HG02884 (cell line): ENCODE measurements around the gene MED13L.
"Not testable (repeated sequence)": the region's sequence is repeated elsewhere in the genome, so short reads cannot be mapped to it uniquely, and the experiment has no call there.

ENCODE experiments used
- ATAC-seq: cut with Tn5 transposase; IDR thresholded peaks from one replicate; pipeline ENCODE4 v1.9.1; 2021; ENCODE audit warnings: mild to moderate bottlenecking, moderate library complexity; ENCODE audit not compliant: unreplicated experiment

MED13L gene

DNA sequence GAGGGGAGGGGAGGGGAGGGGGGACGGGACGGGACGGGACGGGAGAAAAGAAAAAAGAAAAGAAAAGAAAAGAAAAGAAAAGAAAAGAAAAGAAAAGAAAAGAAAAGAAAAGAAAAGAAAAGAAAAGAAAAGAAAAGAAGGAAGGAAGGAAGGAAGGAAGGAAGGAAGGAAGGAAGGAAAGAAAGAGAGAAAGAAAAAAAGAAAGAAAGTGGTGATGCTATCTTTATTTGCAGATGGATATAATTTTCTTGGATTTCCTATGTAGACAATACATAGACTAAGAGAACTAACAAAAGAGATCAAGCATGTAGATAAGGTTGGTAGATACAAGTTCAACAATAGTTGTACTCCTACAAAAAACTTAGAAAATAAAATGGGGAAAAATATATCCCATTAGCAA, 245.9 kb downstream of the MED13L start:
- not testable (repeated sequence) for ATAC-seq

DNA sequence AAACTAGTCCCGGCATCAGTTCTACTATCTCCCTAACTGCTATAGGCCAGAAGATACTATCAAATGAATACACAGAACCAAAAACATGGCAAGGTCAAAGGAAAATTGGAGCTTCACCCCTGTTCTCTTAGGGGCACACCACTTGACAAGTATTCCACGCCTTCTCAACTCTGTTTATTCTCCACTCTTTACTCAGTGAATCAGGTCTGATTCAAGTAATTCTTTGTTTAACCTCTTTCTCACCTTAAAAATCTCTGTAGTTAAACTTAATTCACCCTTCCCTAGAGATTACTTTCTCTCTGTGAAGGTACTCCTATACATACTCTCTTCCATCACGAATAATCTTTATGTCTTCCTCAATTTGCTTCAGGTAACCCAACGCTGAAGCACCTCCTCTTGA, 248.9 kb downstream of the MED13L start:
- no peak for ATAC-seq

DNA sequence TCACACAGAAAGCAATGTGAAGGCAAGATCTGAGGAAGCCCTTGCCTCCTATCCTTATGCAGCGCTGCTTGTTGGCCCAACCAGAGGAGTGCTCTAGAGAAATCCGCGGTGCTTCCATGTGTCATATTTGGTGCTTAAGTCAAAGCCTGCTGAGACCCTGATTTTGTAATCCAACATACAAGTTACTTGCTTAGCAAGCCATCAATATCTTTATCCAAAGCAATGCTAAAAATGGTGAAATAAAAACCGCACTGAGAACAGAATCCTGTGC, 250.0 kb downstream of the MED13L start:
- no peak for ATAC-seq

DNA sequence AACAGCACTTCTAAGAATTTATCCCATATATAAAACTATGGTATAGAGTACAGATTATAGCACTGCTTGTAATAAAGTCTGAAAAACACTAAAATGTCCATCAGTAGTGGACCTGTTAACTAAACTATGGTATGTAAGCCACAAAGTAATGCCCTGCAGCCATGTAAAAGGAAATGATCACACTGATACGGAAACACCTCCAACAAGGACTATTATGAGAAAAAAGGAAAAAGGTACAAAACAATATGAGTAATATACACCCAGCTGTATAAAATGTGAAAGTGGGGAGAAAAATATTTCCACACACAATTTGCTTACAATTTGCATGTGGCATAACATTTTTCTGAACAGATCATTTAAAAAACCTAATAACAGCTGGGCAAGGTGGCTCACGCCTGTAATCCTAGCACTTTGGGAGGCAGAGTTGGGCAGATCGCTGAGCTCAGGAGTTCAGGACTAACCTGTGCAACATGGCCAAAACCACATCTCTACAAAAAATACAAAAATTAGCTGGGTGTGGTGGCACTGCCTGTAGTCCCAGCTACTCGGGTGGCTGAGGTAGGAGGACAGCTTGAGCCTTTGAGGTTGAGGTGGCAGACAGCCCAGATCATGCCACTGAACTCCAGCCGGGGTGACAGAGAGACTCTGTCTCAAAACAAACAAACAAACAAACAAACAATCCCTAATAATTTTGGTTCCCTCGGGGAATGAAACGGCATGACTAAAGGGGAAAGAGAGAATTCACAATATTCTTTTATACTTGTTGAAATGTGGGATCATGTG, 250.5 kb downstream of the MED13L start:
- no peak for ATAC-seq

DNA sequence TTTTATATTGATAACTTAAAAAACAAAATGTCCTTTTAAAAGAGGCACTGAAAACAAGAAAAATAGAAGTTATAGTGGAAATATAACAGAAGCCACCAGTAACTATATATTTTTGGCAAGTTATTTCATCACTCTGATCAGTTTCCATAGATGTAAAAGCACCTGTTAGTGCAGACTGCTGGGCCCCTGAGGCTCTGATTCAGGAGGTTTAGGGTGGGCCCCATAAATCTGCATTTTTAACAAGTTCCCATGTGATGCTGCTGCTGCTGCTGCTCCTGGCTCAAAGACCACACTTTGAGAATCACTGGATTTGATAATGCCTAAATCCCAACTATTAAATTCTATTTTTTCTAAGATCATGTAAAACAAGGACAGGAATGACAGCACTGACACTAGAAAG, 251.1 kb downstream of the MED13L start:
- no peak for ATAC-seq

DNA sequence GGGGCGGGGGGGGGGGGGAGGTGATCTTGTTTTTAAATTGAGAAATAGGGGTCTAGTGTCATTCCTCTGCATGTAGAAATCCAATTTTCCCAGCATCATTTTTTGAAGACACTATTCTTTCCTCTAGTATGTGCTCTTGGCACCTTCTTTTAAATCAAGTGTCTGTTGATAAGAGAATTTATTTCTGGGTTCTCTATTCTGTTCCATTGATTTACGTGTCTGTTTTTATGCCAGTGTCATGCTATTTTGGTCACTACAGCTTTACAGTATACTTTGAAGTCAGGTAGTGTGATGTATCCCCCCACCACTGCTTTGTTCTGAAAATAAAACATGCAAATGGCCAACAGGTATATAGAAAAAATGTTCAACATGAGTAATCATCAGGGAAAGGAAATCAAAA, 252.7 kb downstream of the MED13L start:
- no peak for ATAC-seq

DNA sequence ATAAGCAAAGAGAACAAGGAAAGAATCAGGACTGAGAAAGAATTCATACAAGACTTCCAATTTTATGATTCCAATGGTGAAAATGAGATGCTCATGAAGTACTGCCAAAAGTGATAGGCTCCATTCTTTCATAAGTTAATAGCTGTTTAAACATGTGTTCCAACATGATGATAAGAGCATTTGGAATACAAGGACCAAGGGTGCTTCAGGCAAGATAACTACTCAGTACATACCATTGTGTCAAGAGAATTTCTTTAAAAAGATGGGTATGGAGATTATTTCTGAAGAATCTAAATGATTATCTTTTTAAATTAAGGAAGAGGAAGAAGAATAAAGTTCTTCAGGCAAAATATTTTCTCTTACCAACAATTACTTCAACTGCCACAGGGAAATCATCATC, 258.1 kb downstream of the MED13L start:
- ATAC-seq = no peak

DNA sequence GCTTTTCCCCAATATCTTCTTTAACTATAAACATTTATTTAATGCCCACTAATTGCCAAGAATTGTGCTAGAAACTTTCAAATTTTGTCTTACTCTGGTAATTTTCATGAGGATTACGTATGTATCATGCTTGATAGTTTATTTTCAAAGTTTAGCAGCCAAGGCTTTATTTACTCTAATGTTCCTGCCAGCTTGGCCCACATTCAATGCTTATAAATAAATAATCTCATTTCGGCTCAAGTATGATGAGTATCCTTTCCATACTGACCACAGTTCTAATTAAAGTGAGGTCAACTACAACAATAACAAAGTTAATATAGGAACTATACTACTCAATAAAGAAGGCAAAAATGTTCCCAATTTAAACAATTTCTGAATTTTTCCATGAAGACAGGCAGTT, 259.2 kb downstream of the MED13L start:
- ATAC-seq = no peak

DNA sequence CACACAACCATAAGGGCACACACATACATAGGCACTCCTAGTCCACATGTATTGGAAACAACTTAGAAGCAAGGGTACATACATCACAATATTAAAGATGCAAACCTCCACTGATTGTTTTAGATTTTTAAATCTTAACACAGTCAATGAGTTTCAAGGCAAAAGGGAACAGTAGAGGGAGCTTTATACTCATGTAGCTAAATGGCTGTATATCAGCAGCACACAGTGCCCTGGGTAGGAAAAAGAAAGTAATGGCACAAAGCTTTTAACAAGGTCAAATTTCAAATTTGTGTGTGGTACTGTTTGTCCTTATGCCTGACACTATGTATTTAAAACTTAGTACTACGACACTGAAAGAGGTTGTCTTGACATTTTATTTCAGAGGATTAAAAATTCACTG, 262.0 kb downstream of the MED13L start:
- ATAC-seq = no peak

DNA sequence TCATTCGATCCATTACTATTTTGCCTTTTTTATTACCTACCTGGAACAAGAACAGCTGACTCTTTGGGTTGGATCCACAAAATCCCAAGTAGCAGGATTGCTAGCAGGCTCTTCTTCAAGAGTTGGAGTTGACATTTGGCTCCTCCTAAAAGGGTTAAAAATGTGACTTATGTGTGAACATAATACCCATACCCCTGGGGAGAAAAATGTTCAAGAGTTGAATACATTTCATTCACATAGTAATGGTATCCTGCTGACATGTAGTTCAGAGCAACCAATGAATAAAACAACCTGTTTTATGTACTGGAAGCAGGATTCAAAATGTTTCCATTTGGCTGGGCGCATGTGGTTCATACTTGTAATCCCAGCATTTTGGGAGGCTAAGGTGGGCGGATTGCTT, 264.7 kb downstream of the MED13L start:
- no peak for ATAC-seq

DNA sequence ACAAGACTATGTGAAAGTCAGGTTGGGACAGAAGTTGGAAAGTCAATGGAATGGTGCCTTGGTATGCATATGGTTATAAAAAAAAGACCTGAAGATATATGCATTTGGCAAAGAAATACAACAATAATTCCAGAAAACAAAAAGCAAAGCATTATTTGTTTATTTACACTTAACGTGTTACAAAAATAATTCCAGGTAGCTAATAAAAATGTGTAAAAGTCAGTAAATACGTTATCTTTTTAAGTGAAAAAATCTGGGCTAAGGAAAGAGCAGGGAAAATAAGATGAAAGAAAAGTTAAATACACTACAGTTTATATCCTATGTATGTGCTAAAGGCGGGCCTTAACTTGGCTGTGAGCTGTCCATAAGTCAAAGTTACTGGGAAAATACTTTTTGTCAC, 266.3 kb downstream of the MED13L start:
- no peak for ATAC-seq

DNA sequence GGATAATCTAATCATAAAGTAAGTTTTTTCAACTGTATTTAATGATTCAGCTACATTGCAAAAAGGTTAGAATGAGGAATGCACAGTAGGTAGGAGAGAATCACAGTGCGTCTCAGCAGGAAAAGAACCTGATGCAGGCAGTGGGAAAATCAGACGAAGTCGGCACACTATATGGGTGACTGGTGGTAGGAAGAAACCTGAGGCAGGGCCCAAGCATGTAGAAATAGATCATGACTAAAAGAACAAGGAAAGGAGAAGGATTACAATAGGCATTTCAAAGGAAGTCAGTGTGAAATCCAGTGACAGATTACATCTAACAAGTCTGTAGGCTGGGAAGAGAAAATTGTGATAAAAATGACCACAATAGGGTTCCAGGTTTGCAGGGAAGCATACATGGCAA, 267.0 kb downstream of the MED13L start:
- ATAC-seq = no peak

DNA sequence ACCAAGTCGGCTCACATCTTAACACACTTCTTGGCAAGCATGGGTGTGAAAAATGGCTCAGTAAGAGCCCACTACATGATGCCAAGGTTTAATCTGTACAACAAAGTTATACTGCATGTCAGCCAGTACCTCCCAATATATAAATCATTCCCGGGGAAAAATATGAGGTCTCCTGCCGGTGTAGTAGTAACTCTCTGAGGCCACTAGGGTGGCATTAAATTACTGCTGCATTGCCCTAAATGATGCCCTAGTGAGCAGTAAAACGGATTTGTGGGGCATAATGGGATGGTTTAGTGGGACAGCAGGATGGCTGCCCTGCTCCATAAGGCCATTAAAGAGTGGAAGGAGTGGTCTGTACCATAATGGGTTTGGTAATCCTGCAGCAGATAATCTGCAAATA, 267.7 kb downstream of the MED13L start:
- ATAC-seq = no peak

DNA sequence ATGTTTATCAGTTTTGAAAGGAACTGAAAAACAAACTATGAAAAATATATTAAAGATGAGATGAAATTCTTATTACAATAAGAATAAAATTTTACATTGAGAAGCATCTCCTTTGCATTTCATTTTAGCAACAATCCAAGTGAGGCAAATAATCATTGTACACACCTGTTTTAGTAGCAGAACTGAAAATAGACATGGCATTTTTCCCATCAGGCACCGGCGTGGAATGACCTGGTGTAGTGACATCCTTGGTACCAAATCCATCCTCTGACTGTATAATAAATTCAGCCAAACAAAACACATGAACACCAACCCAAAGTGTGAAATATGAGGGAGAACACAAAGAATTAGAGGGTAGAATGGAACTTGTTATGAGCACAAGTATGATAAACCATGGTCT, 271.4 kb downstream of the MED13L start:
- ATAC-seq = no peak

DNA sequence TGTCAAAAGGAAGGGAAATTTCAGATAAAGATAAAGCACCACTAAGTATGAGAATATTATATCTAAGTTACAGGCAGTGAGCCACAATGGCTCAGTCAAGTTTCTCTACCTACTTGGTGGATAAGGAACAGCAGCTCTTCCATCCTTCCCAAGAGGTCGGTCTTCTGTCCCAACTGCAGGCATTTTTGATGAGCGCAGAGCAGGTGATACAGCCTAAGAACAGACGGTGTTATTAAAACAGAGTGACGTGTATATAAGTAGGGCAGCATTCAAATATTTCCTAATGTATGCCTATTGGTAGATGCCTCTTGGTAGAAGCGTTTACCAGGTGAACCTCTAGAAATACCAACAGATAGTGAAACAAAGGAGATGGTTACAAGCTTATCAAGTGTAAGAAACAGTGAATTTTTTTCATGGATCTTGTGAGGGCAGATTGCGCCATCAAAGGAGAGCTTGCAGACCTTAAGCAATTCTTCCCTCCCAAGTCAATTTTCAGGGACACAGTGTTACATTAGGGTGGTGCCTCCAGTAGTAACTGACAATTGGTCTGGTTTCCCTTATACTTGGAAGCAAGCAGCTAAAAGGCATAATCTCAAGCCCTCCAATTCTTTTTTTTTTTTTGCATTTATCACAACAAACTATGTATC, 274.5 kb downstream of the MED13L start:
- ATAC-seq = no peak

DNA sequence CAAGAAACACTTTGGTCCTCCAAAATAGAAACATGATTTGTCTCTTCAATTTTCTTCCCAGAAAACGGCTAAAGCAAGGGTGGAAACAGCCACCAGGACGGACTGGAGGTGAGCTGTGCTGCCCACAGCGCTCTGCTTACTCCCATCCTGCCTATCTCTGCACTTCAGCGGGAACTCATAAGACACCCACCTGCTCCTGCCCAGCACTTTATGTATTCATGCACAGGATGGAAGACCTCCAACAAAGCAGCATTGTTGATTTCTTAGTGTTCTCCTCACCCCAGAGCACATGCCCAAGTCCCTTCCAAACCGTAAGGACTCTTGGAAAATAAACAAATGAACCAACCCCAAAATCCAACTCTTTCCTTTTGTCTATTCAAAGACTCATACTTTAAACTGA, 277.2 kb downstream of the MED13L start:
- no peak for ATAC-seq

DNA sequence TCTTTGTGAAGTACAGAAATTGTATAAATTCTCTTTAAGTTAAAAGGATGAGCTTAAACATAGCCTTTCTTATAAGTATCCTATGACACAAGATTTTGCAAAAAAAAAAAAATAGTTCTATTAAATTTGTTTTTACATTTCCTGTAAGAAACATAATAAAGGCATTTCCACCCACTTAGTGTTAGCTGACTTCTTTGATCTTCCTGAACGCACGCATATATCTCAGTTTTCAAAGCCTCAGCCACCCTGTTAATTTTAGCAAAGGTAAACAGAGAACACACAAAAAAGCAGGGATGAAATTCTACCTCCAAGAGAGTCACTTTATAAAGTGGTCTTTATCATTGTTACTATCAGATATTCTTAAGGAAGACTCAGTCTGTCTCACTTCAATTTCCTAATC, 277.9 kb downstream of the MED13L start:
- ATAC-seq = no peak

DNA sequence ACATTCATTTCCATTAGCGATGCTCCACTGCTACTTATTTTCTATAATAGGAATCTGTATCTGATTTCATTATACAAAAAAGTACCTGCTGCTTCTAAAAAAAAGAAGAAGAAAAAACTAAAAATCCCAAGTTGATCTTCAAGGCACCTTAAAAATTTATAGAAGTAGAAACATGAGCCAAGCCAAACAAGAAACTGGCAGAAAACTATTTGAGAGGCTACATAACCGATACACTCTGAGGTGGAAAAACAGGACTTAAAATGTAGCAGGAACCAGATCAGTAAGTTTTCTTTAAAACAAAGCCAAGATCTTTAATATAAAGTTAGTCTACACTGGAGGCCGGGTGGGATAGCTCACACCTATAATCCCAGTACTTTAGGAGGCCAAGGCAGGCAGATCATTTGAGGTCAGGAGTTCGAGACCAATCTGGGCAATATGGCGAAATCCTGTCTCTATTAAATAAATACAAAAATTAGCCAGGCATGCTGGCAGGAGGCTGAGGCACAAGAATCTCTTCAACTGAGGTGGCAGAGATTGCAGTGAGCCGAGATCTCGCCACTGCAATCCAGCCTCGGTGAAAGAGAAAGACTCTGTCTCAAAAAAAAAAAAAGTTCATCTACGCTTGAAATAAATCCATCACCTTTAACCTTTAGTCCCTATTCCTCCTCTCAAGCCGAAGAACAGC, 278.6 kb downstream of the MED13L start:
- no peak for ATAC-seq

DNA sequence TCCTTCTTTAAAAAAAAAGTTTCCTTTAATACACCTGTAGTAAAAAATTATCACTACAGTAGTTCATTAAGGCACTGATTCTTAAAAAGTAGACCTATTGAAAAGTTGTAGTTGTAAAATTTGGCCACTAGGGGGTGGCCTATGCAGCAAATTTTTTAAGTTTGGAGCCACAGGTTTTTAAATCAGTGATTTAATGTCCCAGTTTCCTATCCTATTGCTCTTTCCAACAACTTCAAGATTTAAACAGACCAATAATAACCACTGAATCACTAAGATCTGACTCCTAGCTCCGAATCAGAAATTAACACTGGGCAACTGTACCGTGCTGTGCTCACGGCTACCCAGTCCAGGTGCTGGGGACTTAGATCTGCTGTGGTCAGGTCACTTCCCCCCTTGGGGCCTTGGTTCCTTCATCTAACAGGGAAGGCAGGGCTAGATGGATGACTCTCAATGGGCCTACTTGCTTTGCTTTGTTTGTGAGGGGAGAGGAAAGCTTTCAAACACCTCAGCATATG, 279.3 kb downstream of the MED13L start:
- no peak for ATAC-seq

DNA sequence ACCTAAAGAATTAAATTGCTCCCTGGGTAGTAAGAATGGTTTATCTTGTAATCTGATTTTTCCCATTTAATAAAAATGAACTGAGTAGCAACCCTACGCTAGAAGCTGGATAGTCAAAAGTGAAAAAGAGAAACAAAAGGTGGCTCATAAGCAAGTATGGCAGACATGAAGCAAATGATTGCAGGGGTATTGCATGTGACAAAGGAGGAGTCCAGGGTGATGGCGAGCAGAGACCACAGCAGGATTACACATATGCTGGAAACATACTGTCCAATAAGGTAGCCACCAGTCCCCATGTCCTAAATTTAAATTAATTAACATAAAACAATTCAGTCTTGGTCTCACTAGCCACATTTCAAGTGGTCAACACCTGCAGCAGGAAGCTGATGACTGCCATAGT, 283.8 kb downstream of the MED13L start:
- ATAC-seq = no peak

DNA sequence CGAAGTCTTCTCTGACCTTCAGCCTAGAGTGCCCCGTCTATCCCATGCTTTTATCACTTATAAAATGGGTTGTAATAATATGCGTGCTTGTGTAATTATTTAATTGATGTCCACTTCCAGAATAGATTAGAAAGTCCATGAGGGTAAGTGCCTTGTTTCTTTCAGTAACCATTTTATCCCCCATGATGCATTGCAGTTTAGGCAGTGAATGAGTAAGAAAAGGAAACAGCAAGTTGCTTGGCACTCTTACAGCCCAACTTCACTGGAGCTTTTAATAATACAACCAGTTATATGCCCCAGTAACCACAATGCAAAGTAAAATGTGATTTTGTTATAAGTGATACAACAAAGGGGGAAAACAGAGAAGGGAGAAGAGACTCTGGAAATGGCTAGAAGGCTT, 287.3 kb downstream of the MED13L start:
- no peak for ATAC-seq
